Stimulated activated CD4-positive, alpha-beta T cell treated with anti-CD3 and anti-CD28 coated beads, Interleukin-12 subunit alpha, Interleukin-12 subunit beta, amount 100 ng/mL, for 24 hours (primary cell): ENCODE results near the gene MN1.

Source experiments
- DNase-seq, 2 experiments: peaks; one replicate each; pipeline ENCODE4 v3.0.0-alpha.2; 2020; ENCODE audit warnings: low read depth in 2 of 2

Gene MN1

DNA sequence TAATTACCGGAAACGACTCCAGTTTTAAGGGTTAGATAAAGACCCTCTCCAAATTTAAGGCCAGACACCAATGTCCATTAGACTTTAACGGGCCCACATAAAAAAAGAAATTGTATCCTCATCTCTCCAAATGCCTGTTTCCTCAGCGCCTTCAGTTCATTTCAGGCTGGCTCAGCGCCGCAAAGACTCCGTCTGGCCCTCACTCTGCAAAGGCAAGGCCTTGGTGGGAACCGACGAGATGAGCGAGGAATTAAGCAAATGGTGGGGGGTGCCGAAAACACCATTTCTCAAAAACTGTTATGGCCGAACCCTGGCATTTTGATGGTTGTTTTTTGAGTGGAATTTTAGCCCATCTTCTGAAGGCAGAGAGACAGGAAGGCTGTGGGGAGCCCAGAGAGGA, 15.7 kb downstream of the MN1 start:
- DNase-seq = no peak

DNA sequence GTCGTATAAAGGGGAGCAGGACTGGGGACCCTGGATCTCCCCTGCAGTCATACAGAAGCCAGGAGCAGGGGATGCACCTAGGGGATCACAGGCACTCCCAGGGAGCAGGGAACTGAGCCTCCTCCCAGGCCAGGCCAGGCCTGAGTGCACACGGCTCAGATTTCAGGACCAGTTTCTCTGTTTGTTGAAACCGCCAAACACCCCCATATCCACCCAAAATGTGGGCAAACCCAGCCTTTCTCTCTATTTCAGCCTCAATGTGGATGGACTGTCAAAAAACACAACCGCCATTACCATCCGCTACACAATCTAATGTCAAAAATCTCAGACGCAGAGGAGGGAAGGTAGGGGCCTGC, 17.5 kb downstream of the MN1 start:
- no peak for DNase-seq

DNA sequence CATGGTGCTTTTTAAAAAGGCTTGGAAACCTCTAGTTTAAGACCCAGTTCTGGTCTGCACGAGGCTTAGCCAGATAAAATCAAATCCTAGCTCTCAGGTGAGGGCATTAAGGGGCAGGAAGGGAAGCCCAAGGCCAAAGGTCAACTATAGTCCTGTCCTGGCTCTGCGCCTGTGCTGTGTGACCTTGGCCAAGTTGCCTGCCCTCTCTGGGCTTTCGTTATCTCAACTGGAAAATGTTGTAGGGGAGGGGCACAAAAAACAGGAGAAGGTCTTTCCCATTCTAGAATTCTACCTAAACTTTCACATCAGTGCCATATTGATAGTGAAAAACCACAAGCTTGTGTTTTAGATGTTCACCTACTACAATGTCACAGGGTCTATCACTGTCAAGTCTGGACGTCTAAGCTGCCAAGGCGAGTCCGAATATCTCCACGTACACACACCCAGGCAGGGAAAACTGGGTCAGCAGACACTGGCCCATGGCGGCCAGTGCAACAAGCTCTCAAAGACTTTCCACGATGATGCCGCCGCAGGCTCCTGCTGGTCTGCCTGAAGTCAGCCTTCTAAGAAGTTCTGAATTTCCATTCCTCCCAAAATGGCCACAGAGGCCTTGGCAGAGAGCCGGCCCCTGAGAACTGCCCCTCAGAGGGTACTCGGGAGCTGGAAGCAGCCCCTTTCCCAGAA, 18.0 kb downstream of the MN1 start:
- no peak for DNase-seq

DNA sequence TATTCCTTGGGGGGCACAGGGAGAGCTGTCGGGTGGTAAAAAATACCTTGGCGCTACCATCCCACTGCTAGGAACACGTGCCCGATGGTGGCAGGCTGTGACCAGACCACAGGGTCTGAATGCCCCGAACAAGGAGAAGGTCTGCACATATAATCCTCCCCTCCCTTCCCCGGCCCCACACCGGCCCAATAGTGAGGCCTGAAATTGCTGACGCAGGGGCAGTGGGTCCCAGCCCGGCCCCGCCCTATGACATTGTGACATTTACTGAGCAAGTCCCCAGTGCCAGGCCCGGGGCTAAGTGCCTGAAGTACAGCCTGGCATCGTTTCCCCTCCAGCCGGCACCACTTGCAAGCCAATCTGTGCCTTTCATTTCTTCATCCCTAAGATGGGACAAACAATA, 19.5 kb downstream of the MN1 start:
- DNase-seq = no peak

DNA sequence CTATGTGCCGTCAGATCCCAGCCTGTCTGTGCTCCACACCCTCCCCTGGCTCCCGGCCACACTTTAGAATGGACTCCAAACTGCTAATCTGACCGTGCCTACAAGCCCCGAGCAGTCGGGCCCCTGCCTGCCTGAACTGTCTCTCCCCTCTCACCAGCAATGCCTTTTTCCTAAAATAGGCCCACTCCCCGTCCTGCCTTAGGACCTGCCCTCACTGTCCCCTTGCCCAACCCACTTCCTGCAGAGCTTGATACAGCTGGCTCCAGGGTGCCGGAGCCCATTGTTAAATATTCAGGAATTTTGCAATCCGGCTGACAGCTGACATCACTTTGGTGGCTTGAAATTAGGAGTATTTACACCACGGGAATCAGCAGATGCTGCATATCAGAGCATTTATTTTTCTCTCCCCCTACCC, 21.4 kb downstream of the MN1 start:
- no peak for DNase-seq

DNA sequence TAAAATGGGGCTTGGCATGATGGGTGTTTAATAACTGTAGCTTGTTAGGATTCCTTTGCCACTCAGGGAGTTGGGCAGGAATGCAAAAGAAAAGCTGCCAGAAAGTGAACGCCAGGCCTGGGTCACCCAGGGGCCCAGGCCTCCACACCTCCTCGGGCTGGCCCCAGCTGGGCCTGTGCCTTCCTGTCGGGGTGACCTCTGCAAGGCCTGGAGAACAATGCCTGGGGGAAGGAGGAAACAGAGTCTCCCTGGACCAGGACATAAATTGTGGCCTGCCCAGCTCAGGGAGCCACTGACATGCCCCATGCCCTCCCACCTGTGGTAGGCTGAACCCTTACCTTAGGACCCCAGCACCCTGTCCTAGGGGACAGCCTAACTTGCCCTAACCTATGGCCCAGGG, 21.9 kb downstream of the MN1 start:
- no peak for DNase-seq

DNA sequence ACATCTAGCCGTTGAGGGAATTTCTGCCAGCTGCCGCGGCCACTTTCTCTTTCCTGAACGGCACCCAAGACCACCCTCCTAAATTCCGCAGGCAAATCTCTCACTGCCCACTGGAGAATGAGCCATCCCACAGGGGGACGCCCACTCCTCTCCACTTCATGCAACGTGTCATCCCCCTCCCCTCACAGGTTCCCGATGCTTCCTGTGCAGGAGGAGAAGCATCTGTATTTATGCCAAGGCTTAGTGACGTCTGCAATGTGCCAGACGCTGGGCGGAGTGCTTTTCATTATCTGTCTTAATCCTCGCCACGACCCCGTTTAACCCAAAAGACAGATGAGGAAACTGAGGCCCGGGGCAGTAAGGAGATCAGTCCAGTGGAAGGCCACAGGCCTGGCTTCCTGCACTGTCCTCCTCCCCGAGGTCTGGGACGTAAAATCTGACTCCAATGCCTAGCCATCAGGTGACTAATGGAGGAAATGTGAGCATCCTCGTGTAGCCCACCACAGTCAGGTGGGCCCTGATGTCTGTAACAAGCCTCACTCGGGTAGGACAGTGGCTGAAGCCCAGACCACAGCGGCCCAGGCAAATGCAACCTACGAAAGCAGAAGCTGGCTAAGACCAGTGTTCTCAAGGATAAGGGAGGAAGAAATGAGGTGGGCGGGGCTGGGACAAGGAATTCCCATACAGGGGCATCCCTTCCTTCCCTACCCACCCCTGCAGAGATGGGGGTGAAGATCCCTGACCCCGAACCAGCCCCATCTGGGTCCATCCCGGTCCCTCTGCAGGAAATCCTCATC, 23.1 kb downstream of the MN1 start:
- DNase-seq = no peak

DNA sequence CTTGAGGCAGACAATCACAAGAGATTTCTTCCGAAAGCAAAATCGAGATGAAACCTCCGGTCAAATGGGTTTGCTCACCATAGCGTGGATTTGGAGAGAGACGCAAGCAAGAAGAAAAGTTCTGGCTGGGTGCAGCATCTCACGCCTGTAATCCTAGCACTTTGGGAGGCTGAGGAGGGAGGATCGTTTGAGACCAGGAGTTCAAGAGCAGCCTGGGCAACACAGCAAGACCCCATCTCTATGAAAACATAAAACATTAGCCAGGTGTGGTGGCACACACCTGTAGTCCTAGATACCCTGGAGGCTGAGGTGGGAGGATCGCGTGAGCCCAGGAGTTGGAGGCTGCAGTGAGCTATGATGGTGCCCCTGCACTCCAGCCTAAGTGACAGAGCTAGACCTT, 24.4 kb downstream of the MN1 start:
- no peak for DNase-seq

DNA sequence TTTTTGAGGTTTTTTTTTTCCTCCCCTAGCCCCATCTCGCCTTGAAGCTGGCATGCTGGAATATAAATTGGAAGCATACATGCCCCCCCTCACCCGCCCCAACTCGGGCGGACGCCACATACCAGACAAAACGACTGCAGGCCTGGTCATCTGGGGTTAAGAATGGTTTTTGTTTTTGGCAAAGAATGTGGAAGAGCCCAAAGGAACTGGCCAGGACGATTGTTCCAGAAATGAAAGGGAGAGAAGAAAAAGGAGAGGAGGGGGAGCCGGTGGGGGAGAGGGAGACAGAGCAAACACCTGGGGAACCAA, 25.0 kb downstream of the MN1 start:
- DNase-seq = no peak

DNA sequence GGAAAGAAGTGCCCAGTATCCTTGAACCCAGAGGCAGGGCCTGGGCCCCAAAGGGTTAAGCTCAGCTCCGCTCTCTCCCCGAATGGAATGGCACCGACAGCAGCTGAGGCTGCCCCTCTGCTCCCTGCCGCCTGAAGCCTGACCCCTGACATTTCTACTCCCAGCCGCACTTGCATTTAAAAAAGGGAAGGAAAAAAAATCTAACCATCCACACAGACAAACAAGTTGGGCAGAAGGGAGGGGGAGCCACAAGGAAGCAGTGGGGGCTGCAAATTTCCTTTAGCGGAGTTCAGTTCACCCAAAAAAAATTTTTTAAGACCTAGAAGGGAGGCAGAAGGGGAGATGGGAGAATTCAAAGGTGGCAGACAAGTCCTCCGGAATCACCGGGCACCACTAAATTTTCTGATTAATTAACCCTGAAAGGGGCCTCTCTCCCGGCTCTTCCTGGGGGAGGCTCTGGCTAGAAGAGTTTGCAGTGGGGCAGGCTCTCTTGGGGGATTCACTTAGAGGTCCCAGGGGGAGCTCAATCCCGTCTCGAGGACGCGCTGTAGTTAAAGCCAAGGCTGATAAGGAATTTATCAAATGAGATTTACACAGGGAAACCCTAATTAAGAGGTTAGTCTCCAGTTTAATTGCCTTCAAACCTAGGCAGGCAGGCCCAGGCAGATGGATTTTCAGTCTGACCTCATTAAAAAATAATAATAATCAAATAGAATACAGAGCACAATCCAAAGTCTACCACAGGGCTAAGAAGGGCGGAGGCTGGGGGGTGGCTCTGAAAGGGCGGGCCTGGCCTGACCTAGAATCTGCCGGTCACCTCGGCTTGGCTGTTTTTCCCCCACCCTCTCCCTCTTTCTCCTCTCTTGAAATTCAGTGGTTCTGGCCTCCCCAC, 25.6 kb downstream of the MN1 start:
- no peak for DNase-seq

DNA sequence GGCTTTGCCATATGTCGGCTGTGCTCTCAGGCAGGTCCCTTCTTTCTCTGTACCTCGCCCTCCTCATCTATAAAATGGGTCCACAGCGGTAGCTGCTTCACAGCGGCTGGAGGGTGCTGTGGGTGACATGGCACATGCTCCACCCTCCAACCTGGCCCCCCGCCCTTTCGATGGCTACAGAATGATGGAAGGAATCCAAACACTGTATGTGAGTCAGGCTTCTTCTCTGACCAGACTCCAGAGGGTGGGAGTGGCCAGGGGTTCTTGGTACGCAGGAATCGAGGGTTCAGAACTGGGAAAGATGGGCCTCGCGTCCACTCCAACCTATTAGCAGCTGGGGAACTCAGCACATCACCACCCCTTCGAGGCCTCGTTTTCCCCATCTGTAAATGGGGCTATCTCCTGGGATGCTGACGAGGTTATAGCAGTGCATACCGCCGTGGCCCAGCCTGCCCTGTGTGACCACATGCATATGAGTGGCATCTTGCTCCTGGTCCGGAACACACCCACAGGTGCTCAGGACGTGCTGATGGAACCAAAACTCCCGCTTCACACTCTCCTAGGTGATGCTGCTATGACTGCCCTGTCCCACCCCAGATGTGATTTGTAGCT, 26.4 kb downstream of the MN1 start:
- no peak for DNase-seq

DNA sequence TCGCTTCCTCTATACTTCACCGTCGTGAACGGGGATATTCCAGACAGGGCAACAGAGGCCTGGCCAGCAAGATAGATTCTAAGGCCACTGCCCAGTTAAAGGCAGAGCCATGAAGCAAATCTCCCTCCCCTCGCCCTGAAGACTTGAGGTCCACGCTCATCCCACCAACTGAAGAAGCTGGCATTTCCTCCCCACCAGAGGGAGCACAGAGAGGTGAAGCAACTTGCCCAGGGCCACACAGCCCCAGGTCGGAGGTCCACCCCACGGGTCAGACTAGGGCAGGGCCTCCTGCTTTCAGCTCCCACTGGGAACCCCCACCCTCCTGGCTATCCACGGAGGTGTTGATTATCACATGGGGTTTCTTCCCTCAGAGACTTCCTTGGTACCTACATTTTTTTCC, 27.4 kb downstream of the MN1 start:
- no peak for DNase-seq

DNA sequence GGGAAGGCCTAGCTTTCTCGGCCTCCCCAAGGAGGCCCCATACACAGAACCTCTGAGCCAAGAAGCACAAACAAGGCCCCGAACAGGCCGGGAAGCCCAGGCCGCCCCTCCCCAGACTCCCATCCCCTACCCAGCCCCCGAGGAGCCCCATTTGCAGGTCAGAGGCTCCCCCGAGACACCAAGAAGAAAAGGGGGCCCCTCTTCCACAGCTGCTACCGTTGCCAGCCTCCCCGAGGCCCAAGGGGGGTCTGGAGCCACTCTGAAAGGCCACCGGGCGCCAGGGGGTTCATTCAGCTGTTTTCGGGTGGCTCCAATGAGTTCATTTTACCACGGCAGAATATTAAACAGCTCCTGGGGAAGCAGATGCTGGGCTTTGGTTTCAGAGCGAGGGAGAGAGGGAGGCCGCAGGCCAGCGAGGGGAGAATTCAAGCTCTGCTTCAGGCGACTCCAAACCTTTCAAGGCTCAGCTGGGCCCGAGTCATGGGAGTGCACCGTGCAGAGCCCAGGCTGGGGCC, 28.5 kb downstream of the MN1 start:
- no peak for DNase-seq

DNA sequence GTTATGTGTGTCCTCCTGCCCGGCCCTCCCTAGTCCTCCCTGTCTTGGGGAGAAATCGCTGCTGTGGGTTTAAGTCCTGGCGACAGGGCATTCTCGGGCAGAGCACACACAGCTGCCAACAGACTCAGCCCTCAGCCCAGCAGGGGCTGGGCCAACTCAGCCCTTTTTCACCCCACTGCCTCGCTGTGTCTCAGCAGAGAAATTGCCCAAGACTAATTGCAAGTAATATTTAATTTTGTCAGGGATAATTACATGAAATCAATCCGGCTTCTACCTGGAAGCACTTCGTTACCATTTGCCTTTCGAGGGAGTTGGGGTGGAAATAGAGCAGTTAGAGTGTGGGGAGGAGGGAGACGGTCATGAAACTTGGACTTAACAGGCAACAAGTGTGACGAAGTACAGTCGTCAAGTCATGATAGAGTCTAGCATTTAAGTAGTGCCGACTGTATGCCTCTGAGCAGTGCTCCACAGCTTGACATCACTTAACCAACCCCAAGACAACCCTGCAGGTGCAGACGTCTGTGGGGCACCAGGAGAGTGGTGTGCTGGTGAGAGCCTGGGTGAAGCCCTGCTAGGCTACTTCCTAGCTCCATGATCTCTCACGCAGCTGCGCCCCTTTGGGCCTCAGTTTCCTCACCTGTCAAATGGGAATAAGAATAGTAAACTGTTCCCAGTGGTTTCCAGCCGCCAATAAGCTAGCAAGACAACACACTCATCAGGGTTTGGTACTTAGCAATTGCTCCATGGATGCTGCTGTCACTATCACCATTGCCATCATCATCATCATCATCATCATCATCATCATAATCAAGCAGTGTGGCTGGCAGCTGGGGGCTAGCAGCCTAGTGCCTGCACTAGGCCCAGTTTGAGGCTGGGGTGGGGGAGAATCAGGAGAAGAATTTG, 29.2 kb downstream of the MN1 start:
- no peak for DNase-seq

DNA sequence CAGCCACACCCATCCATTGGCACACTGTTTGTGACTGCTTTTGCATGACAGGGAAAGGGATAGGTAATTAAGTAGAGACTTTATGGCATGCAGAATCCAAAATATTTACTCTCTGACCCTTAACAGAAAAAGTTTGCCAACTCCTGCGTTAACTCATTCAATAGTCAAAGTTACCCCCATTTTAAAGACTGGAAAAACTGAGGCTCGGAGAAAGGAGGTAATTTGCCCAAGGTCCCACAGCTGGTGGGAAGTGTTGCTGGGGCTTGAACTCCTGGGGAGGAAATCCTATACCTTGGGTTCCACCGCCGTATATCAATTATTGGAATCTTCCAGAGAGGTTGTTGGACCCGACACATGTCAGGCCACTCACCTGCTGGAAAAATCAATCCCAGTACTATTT, 29.9 kb downstream of the MN1 start:
- DNase-seq = no peak

DNA sequence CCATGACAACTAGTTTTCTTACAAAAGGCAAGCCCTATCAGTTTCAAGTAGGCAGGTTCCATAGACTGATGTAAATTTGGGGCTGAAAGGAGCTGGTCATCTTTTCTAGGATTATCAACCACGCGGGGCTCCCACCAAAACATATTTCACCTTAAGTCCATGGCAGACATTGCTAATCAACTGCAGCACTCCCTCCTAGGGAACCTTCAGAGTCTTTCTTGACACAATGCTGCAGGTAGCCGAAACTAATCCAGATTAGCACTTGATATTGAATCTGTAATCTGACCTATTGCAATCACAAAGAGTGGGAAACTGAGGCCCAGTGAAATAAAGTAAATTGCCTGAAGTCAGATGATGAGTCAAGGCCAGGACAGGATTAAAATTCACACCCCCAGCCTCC, 32.5 kb downstream of the MN1 start:
- DNase-seq = no peak

DNA sequence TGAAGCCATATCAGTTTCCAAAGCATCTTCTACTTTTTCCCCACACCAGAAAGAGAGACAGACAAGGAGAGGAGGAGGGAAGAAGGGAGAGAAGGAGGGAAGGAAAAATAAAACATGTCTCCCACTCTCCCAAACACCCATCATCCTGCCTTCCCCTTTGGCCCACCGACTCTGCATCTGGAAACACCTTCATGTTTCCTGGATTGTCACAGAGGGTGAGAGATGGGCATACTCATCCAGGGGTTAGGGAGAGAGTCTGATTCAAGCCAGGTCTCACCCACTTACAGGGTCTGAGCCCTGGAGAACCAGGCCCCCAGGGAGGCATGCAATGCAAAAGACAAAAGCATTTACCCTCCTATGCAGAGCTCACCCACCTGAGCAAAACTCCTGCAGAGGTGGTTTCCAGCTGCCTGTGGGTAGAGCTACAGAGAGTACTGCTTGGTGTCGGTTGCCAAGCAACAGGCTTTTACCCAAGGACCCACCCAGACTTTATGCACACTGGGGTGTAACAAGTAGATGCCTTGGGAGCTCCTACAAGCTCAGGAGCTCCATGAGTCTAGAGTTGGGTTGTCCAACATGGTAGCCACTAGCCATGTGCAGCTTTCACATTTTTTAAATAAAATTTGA, 33.4 kb downstream of the MN1 start:
- DNase-seq = no peak

DNA sequence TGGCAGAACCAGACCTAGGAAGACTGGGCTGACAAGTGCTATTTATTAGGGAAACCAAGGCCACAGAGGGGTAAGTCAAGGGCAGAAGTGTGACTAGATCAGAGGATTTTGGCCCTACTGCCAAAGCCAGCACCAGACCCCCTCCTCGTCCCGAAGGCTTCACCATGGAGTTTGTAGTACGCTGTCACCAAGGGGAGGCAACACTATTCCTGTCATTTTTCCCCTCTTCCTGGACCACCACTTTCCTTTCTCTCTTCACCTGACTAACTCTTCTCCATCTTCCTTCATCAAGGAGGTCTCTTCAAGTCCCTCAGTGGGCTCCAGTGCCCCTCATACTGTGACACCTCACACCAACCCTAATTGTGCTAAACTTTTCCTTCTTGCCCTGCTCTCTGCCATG, 34.9 kb downstream of the MN1 start:
- DNase-seq = no peak

DNA sequence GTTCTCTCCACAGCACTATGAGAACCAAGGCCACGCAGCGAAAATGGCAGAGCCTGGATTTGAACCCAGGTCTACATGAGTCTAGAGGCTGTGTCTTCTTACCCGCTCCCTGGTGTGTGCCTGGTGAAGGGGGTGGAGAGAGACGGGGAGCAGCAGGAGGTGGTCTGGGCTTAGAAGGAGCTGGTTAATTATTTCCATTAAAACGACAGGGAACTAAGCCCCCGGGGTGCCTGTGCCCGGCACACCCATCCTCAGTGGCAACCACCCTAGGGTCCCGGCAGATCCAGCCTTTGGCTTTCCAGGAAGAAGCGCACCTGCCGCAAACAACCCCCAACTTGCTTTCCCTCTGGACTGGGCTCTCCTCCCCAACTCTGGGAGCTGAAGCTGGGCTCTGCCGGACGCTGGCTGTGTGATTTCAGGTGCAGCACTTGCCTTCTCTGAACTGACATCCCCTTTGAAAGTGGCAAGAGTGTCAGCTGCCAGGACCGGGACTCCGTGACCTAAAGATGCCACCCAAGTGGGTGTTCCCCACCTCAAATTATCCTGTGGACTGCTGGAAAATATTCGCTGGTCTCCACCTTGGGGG, 35.8 kb downstream of the MN1 start:
- DNase-seq = no peak

DNA sequence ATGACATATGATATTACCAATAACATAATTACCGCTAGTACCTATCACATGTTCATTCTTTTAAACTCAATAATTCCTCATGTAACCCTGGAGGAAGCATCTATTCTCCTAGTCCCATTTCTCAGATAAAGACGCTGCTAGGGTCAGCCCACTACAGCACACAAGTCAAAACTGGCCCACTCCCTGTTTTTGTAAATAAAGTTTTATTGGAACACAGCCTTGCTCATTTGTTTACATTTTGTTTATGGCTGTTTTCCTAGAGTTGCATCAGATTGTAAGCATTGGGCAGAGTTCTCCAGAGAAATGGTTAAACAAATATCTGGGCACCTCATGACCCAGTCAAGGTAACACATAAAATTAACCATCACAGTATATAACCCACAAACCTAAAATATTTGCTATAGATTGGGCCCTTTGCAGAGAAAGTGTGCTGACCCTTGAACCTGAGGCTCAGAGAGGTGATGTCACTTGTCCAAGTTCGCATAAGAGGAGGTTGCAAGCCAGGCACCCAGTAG, 36.8 kb downstream of the MN1 start:
- no peak for DNase-seq
